ENCODE measurements around the gene GHRL. TPM values are rescaled to one million over a fixed set of nuclear protein-coding genes. Genes with fewer than 3 reads are reported as not detected.

GHRL gene
- total RNA-seq, 4 donors from 2014 or later = 0.80 TPM; not detected in 3

GRCh38 chr3:10312861-10313260 is 20.1 kb upstream of the GHRL start:
- Histone ChIP-seq H3K36me3 (peaks cover 93% of the 10 kb centered on the region), H3K4me1 (peaks cover 8% of the 10 kb centered on the region), H3K27ac (no peak overlapping the region), H3K4me3 (no peak overlapping the region), H3K9me3 (no peaks in the 10 kb centered on the region), H3K27me3 (no peaks in the 10 kb centered on the region)
- no peak for TF ChIP-seq EP300 (IDR thresholded peaks at IDR 0.05)
- no peak for TF ChIP-seq POLR2A (IDR thresholded peaks at IDR 0.05)
- no peak for TF ChIP-seq POLR2AphosphoS5 (IDR thresholded peaks at IDR 0.05)
- TF ChIP-seq CTCF (IDR thresholded peaks at IDR 0.05) = no peak
- no peak for DNase-seq (ENCODE audit: low spot score in 2 of 2)
- 65% methylated on average over 3 of the region's 3 CpGs for WGBS

DNA sequence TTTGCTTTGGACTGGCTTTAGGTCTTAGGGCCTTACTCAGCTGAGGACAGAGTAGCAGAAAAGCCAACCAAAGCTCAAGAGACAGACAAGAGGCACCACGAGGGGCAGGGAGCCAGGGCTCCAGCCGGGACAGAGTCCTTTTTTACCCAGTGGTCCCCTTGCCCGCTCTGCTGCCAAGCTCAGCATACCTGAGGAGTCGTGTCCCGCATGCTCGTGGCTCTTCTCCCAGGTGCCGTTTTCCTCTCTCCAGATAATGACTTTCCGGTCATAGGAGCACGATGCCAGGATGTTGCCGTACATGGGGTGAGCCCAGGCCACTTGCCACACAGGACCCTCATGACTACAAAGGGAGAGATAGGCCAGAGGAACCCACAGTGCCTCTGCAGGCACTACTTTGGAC is 19.6 kb upstream of the GHRL start:
- WGBS = 86% methylated on average over 9 of the region's 10 CpGs
- peaks cover 93% of the 10 kb centered on the region for H3K36me3 ChIP-seq
- DNase-seq (ENCODE audit: low spot score in 2 of 2) = peak in 1 of 2 donors; percentile 26
- TF ChIP-seq POLR2A (IDR thresholded peaks at IDR 0.05) = no peak
- no peak overlapping the region for H3K4me3 ChIP-seq
- no peaks in the 10 kb centered on the region for H3K27me3 ChIP-seq
- peaks cover 5% of the 10 kb centered on the region for H3K4me1 ChIP-seq
- no peaks in the 10 kb centered on the region for H3K9me3 ChIP-seq
- H3K27ac ChIP-seq = no peak overlapping the region

DNA sequence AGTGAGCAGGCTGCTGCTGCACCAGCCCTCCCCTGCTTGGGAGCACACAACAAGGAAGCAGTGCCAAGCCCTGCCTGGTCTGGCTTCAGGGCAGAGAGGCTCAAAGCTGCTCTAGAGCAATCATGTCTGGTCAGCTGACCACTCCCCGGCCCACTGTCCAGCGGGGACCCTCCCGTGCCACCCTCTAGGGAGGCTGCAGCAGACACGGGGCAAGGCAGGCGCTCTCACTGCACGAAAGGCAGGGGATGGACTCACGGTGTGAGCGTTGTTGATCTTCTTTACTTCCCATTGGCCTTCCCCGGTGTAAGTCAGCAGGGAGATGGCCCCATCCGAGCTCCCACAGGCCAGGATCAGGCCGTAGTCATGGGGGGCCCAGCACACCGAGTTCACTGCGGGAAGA is 19.0 kb upstream of the GHRL start:
- TF ChIP-seq POLR2A (IDR thresholded peaks at IDR 0.05) = no peak
- no peak for TF ChIP-seq POLR2AphosphoS5 (IDR thresholded peaks at IDR 0.05)
- TF ChIP-seq CTCF (IDR thresholded peaks at IDR 0.05) = no peak
- TF ChIP-seq EP300 (IDR thresholded peaks at IDR 0.05) = no peak
- peak in 1 of 2 donors; percentile 54 for DNase-seq (ENCODE audit: low spot score in 2 of 2)
- H3K4me3 ChIP-seq = no peak overlapping the region
- H3K27ac ChIP-seq = no peak overlapping the region
- no CpG with 5 or more reads among the region's 13 CpGs for WGBS
- H3K27me3 ChIP-seq = no peaks in the 10 kb centered on the region
- H3K4me1 ChIP-seq = peaks cover 5% of the 10 kb centered on the region
- H3K9me3 ChIP-seq = no peaks in the 10 kb centered on the region
- H3K36me3 ChIP-seq = peaks cover 94% of the 10 kb centered on the region

GRCh38 chr3:10310578-10310977 is 17.8 kb upstream of the GHRL start:
- H3K36me3 ChIP-seq = peaks cover 94% of the 10 kb centered on the region
- TF ChIP-seq CTCF (IDR thresholded peaks at IDR 0.05) = no peak
- no peak for TF ChIP-seq POLR2A (IDR thresholded peaks at IDR 0.05)
- TF ChIP-seq EP300 (IDR thresholded peaks at IDR 0.05) = no peak
- TF ChIP-seq POLR2AphosphoS5 (IDR thresholded peaks at IDR 0.05) = no peak
- 90% methylated on average over 2 of the region's 2 CpGs for WGBS
- H3K27ac ChIP-seq = no peak overlapping the region
- no peaks in the 10 kb centered on the region for H3K9me3 ChIP-seq
- H3K4me1 ChIP-seq = no peaks in the 10 kb centered on the region
- H3K4me3 ChIP-seq = no peak overlapping the region
- no peak for DNase-seq (ENCODE audit: low spot score in 2 of 2)
- no peaks in the 10 kb centered on the region for H3K27me3 ChIP-seq

DNA sequence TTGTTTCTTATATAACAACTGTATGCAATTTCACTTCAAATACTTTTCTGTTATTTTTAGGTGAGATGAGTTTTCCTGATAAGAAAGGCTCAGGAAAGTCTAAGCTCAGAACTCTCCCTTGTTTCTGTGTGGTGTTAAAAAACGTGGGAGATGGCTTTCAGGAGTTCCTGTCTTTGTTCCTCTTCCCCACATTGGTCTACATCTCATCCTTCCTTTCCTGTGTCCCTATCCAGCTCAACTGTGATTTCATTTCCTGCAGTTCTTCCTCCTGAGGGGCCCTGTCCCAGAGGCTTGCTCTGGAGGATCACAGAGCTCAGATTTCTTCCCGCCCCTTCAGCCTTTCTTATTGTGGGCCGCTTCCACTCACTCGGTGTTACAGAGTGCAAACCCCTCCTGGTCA is 17.0 kb upstream of the GHRL start:
- H3K27me3 ChIP-seq = no peaks in the 10 kb centered on the region
- TF ChIP-seq POLR2AphosphoS5 (IDR thresholded peaks at IDR 0.05) (no peak), POLR2A (IDR thresholded peaks at IDR 0.05) (no peak)
- no peak overlapping the region for H3K27ac ChIP-seq
- peaks cover 94% of the 10 kb centered on the region for H3K36me3 ChIP-seq
- no peaks in the 10 kb centered on the region for H3K4me1 ChIP-seq
- no peak overlapping the region for H3K4me3 ChIP-seq
- no peaks in the 10 kb centered on the region for H3K9me3 ChIP-seq
- WGBS = 66% methylated on average over 4 of the region's 4 CpGs
- DNase-seq (ENCODE audit: low spot score in 2 of 2) = no peak

GRCh38 chr3:10308678-10309077 is 15.9 kb upstream of the GHRL start:
- Histone ChIP-seq H3K4me3 (no peak overlapping the region), H3K36me3 (peaks cover 94% of the 10 kb centered on the region), H3K4me1 (no peaks in the 10 kb centered on the region), H3K9me3 (no peaks in the 10 kb centered on the region), H3K27ac (no peak overlapping the region), H3K27me3 (no peaks in the 10 kb centered on the region)
- DNase-seq (ENCODE audit: low spot score in 2 of 2) = no peak
- TF ChIP-seq POLR2AphosphoS5 (IDR thresholded peaks at IDR 0.05) (no peak), CTCF (IDR thresholded peaks at IDR 0.05) (no peak), EP300 (IDR thresholded peaks at IDR 0.05) (no peak), POLR2A (IDR thresholded peaks at IDR 0.05) (no peak)
- 92% methylated on average over 7 of the region's 7 CpGs for WGBS
